ELR (cell line): ENCODE results near the gene RERE.
"Not testable (repeated sequence)": the region's sequence is repeated elsewhere in the genome, so short reads cannot be mapped to it uniquely, and the experiment has no call there.

Source experiments
- DNase-seq: peaks from one replicate; pipeline ENCODE4 v3.0.0-alpha.2; 2015; ENCODE audit warnings: low read depth

Gene RERE

GRCh38 chr1:8797216-8797615 lies 20.2 kb downstream of the RERE start:
- peak; percentile 63 for DNase-seq

DNA sequence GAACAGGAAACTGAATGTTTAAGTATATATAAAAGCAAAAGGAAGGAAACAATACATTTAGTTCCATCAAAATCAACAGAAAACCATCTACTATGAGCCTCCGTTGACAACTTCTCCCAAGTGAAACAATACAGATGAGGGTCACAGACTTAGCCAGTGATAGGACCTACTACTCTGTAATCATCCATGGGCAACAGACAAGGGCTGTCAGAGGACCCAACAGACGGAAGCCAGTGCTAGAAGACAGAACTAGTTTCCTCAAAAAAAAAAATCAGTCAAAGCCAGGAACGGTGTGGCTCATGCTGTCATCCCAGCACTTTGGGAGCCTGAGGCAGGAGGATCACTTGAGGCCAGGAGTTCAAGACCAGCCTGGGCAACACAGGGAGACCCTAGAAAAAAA lies 20.6 kb downstream of the RERE start:
- DNase-seq, result no peak

DNA sequence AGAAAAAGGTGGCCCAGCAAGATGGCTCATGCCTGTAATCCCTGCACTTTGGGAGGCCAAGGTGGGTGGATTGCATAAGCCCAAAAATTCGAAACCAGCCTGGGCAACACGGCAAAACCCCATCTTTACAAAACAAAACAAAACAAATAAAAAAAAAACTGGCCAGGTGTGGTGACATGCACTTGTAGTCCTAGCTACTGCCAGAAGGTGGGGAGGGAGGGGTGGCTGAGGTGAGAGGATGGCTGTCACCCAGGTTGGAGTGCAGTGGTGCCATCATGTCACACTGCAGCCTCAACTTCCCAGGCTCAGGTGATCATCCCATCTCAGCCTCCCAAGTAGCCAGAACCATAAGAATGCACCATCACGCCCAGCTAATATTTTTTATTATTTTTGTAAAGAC lies 22.8 kb downstream of the RERE start:
- DNase-seq, result no peak

DNA sequence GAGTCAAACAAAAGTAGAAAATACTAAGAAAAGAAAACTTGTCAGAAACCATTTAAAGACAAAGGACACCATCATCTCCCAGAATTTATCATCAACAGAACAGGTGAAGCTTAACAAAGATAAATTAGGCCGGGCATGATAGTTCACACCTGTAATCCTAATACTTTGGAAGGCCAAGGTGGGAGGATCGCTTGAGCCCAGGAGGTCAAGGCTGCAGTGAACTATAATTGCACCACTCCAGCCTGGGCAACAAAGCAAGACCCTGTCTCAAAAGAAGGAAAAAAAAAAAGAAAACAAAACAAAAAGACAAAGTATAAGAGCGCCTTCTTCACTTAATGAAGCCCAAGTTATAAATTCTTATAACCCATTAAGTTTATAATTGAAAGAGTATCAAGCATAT lies 25.6 kb downstream of the RERE start:
- no peak for DNase-seq

DNA sequence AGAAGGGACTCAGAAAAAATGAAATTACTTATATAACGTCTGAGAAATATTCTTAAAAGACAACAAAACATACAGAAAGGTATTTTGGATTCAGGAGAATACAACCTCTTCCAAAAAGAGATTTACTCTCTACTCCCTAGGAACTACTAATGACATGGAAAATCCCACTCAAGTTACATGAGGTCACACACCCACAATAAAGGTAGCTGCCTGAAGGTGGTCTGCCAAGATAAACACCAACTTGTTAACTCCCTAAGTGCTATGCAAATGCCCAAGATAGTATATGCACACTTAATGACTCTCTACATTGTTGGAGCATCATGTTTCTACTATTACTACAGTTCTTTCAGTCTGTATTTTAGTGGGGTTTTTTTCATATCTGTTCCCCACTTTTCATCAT lies 26.5 kb downstream of the RERE start:
- no peak for DNase-seq

GRCh38 chr1:8790478-8790877 lies 27.0 kb downstream of the RERE start:
- no peak for DNase-seq

- DNase-seq, result no peak
Observed at GRCh38 chr1:8789314-8790214, 27.9 kb downstream of the RERE start.

- no peak for DNase-seq
Observed at GRCh38 chr1:8787218-8787617, 30.2 kb downstream of the RERE start.

GRCh38 chr1:8786204-8786603 lies 31.2 kb downstream of the RERE start:
- not testable (repeated sequence) for DNase-seq

DNA sequence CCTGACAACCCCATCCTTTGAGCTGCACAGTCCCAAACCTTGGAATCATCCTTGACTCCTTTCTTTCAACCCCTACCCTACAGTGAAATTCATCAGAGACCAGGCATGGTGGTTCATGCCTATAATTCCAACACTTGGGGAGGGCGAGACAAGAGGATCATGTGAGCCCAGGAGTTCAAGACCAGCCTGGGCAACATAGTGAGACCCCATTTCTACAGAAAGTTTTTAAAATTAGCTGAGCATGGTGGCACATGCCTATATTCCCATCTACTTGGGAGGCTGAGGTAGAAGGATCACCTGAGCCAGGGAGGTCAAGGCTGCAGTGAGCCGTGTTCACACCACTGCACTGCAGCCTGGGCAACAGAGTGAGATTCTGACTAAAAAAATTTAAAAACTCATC lies 34.5 kb downstream of the RERE start:
- DNase-seq, result no peak

DNA sequence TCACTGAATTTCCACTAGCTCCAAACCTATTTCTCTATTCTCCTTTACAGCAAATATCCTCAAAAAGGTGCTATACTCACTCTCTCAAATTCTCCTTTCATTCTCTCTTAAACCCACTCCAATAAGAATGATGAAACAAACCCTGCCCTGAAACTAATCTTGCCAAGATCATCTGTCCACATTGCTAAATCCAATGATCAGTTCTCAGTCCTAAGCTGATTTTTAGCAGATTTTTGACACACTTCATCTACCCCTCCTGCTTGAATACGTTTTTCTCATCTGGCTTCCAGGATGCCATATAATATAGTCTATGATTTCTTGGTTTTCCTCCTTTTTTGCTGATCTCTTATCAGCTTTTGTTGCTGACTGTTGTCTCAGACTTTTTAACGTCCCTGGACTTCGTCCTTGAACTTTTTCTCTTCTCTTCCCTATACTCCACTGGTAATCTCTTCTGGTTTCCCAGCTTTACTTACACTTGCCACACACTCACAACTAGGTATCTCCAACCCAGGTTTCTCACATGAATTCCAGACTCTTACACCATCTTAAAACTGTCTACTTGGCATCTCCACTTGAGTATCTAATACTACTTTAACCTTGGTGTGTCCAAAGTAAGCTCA lies 35.3 kb downstream of the RERE start:
- no peak for DNase-seq

- no peak for DNase-seq
Observed at GRCh38 chr1:8780405-8780804, 37.0 kb downstream of the RERE start.

- DNase-seq, result no peak
Observed at GRCh38 chr1:8777867-8778266, 39.6 kb downstream of the RERE start.

DNA sequence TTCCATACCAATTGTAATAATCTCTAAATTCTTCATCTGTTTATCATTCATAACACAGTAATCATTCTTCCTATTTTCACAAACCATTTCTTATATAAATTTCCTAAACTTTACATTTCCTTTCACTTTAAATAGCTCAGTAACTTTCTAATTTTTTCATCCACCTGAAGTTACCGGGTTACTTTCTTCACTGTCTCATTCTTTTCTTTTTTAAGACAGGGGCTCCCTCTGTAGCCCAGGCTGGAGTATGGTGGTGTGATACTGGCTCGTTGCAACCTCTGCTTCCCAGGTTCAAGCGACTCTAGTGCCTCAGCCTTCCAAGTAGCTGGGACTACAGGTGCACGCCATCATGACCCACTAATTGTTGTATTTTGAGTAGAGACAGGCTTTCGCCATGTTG lies 41.3 kb downstream of the RERE start:
- DNase-seq, result no peak

- peak; percentile 36 for DNase-seq
Observed at GRCh38 chr1:8767006-8767405, 50.4 kb downstream of the RERE start.

DNA sequence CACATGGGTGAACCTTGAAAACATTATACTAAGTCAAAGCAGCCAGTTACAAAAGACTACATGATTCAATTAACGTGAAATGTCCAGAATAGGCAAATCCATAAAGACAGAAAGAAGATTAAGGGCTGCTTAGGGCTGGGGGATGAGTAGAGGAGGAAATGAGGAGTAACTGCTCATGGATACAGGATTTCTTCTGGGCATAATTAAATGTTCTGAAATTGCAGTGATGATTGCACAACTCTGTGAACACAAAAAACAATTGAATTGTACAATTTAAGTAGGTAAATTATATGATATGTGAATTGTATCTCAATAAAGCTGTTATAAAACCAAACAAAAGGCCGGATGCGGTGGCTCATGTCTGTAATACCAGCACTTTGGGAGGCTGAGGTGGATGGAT lies 52.2 kb downstream of the RERE start:
- no peak for DNase-seq

- DNase-seq, result no peak
Observed at GRCh38 chr1:8764293-8764937, 53.0 kb downstream of the RERE start.

- DNase-seq, result no peak
Observed at GRCh38 chr1:8763888-8764287, 53.6 kb downstream of the RERE start.

DNA sequence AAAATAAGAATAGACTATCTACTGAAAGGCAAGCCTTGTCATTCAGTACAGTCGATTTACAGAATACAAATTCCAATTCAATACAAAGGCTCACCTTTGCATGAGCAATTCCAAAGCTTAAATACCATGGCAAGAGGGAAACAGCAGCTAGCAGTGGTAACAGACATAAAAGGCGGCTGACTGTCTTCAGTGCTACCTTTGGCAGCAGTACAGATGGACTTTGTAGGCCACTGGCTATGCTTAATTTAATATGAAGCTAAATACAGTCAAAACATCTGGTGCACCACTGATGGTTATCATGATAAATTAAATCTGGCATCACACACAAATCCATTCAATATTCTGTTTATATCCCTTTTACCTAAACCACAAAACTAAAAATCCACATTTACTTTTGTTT lies 62.4 kb downstream of the RERE start:
- DNase-seq, result no peak

- no peak for DNase-seq
Observed at GRCh38 chr1:8754247-8754650, 63.2 kb downstream of the RERE start.

- no peak for DNase-seq
Observed at GRCh38 chr1:8753736-8754135, 63.7 kb downstream of the RERE start.

GRCh38 chr1:8752921-8753713 lies 64.3 kb downstream of the RERE start:
- DNase-seq, result no peak
